Esophagus muscularis mucosa (tissue), 4 donors: ENCODE data around the gene RIN3.

Experiments used
- CTCF ChIP-seq, 3 experiments: fragments of 200-600 bp in 2 of 3; fragments of 450-650 bp in 1 of 3; sonication (generic) in 2 of 3; IDR thresholded peaks; one replicate each; pipeline ENCODE4 v1.5.1; 2017 to 2019; ENCODE audit warnings: antibody characterized with exemption in 3 of 3, mild to moderate bottlenecking in 2 of 3, moderate library complexity in 1 of 3
- EP300 ChIP-seq: sonication (generic); formaldehyde crosslinking; IDR thresholded peaks from one replicate; pipeline ENCODE4 v1.6.1; 2017; ENCODE audit warnings: antibody characterized with exemption
- POLR2A ChIP-seq: fragments of 450-650 bp; IDR thresholded peaks from one replicate; pipeline ENCODE4 v1.6.1; 2017; ENCODE audit warnings: antibody characterized with exemption, moderate library complexity, mild to moderate bottlenecking, low read depth
- POLR2AphosphoS5 ChIP-seq, 2 donors: sonication (generic); formaldehyde crosslinking; IDR thresholded peaks; one replicate each; pipeline ENCODE4 v1.6.1; 2017; ENCODE audit warnings: antibody characterized with exemption in 2 of 2

GRCh38 chr14:92584220-92584619 lies 70.6 kb downstream of the RIN3 start:
- no peak for TF ChIP-seq POLR2AphosphoS5 (IDR thresholded peaks at IDR 0.05)
- TF ChIP-seq POLR2A = no peak
- no peak for TF ChIP-seq EP300
- no peak for TF ChIP-seq CTCF (IDR thresholded peaks at IDR 0.05)
